ENCODE data around the gene CIZ1.

The CIZ1 gene

DNA sequence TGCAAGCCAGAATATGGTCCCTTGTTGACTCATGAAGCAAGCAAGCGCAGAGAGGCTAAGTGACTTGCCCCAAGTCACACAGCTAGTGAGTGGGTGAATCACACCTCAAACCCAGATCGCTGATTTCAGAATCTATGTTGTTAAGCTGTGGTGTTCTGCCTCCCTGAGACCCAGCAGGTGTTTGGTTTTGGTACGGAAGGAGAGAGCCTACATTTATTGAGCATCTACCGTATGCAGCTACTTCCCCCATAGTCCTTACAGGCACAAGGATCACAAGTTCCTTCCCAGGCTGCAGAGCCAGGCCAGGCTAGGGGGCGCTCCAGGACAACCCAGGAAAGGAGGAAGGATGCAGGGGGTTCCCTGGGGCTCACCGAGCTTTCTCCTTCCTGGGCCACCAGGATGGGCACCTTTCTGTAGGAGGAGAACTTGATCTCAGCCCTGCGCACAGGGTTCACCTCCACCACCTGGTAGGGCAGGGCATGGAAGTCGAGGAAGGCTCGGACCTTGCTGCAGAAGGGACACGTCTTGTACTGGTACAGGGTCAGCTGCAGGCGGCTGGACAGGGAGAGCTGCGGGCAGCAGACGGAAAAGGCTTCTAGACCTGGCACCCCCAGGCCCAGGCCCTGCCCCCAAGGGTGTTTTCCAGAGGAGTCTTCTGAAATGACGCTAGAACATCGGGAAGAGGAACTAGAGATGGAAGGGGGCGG is 66.3 kb downstream of the CIZ1 start:
- Histone ChIP-seq H3K4me3 (ENCODE audit: low read length) (no peak overlapping the region), H3K56ac (ENCODE audit: low read length) (no peak overlapping the region), H3K4ac (ENCODE audit: low read depth, low read length) (no peak overlapping the region), H3K23ac (ENCODE audit: low read length) (no peak overlapping the region), H3K79me1 (ENCODE audit: low read length) (peaks cover 10% of the 10 kb centered on the region), H3K9ac (ENCODE audit: low read length) (no peak overlapping the region), H3K36me3 (ENCODE audit: control insufficient read depth, insufficient read depth, low read length) (no peaks in the 10 kb centered on the region), H2BK15ac (replicated peaks; ENCODE audit: low read depth) (no peak overlapping the region), H4K5ac (ENCODE audit: low read length) (no peak overlapping the region), H3K27ac (ENCODE audit: low read depth, low read length) (no peak overlapping the region), H2AK5ac (ENCODE audit: low read length) (no peak overlapping the region), H2BK5ac (ENCODE audit: low read length) (no peak overlapping the region), H3K79me2 (ENCODE audit: control insufficient read depth, insufficient read depth, low read length) (peaks cover 16% of the 10 kb centered on the region), H3K18ac (ENCODE audit: low read length) (no peak overlapping the region), H3K4me1 (ENCODE audit: control insufficient read depth, low read depth, low read length) (no peaks in the 10 kb centered on the region), H2BK120ac (ENCODE audit: low read depth, low read length) (no peak overlapping the region), H3K27me3 (ENCODE audit: insufficient read depth, low read length, poor library complexity) (no peaks in the 10 kb centered on the region), H4K8ac (ENCODE audit: low read depth, low read length) (no peak overlapping the region), H3K4me2 (ENCODE audit: low read length) (no peak overlapping the region)
- DNase-seq, result peak; percentile 86
- WGBS (ENCODE audit: extremely low coverage, insufficient coverage, low lambda C conversion rate), result no CpG with 5 or more reads among the region's 16 CpGs

DNA sequence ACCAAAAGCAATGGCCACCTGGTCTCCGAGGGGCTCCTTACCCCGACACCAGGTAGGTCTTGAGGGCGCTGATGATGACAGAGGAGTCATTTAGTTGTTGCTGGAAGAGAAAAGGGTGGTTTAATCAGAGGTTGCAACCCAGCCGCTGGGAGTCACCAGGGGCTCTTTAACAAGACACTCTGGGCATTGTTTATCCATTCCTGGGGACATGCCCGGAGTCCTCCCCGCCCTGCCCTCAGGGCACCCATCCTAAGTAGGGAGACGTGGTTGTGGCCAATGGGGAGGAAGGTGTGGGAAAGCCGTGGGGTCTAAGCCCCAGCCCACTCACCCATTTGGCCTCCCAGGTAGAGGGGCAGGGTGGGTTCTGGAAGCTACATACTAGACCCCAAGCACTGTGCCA is 66.9 kb downstream of the CIZ1 start:
- DNase-seq, result no peak
- H3K36me3 ChIP-seq (ENCODE audit: control insufficient read depth, insufficient read depth, low read length), result no peaks in the 10 kb centered on the region
- no peak overlapping the region for H3K27ac ChIP-seq (ENCODE audit: low read depth, low read length)
- H3K23ac ChIP-seq (ENCODE audit: low read length), result no peak overlapping the region
- no peak overlapping the region for H3K18ac ChIP-seq (ENCODE audit: low read length)
- H2BK120ac ChIP-seq (ENCODE audit: low read depth, low read length), result no peak overlapping the region
- no peak overlapping the region for H3K4me3 ChIP-seq (ENCODE audit: low read length)
- no peak overlapping the region for H3K9ac ChIP-seq (ENCODE audit: low read length)
- H3K4ac ChIP-seq (ENCODE audit: low read depth, low read length), result no peak overlapping the region
- H3K79me2 ChIP-seq (ENCODE audit: control insufficient read depth, insufficient read depth, low read length), result peaks cover 16% of the 10 kb centered on the region
- no peak overlapping the region for H3K56ac ChIP-seq (ENCODE audit: low read length)
- no peak overlapping the region for H4K5ac ChIP-seq (ENCODE audit: low read length)
- no peaks in the 10 kb centered on the region for H3K27me3 ChIP-seq (ENCODE audit: insufficient read depth, low read length, poor library complexity)
- H2BK5ac ChIP-seq (ENCODE audit: low read length), result no peak overlapping the region
- H3K4me2 ChIP-seq (ENCODE audit: low read length), result no peak overlapping the region
- H3K4me1 ChIP-seq (ENCODE audit: control insufficient read depth, low read depth, low read length), result no peaks in the 10 kb centered on the region
- H2AK5ac ChIP-seq (ENCODE audit: low read length), result no peak overlapping the region
- peaks cover 10% of the 10 kb centered on the region for H3K79me1 ChIP-seq (ENCODE audit: low read length)
- no CpG with 5 or more reads among the region's 8 CpGs for WGBS (ENCODE audit: extremely low coverage, insufficient coverage, low lambda C conversion rate)
- no peak overlapping the region for H2BK15ac ChIP-seq (replicated peaks; ENCODE audit: low read depth)
- no peak overlapping the region for H4K8ac ChIP-seq (ENCODE audit: low read depth, low read length)

DNA sequence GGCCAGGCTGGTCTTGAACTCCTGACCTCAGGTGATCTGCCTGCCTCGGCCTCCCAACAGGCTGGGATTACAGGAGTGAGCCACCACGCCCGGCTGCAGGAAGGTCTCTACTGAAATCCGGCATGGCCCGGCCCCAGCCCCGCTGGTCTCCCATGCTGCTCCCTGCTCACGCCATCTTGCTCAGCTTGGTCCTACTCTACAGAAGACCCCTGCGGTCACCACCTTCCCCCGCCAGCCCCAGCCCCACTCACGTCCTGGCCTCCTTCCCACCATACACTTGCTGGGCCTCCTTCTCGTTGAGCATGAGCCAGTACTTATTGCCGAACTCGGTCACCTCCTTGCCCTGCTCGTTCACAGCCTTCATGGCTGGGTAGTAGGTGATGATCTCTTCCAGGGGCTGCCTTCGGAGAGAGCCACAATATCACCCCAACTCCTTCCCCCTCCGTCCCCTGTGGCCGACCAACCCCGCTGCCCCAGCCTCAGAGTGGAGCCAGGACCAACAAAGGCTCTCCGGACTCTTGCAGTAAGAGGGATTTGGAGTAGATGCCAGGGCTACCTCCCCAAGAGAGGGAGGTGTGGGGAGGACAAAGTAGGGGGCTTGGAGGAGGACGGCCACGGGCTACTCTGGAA is 67.8 kb downstream of the CIZ1 start:
- Histone ChIP-seq H3K4ac (ENCODE audit: low read depth, low read length) (no peak overlapping the region), H3K4me1 (ENCODE audit: control insufficient read depth, low read depth, low read length) (no peaks in the 10 kb centered on the region), H3K9ac (ENCODE audit: low read length) (no peak overlapping the region), H3K79me2 (ENCODE audit: control insufficient read depth, insufficient read depth, low read length) (peaks cover 16% of the 10 kb centered on the region), H3K56ac (ENCODE audit: low read length) (no peak overlapping the region), H2BK5ac (ENCODE audit: low read length) (no peak overlapping the region), H4K8ac (ENCODE audit: low read depth, low read length) (no peak overlapping the region), H4K5ac (ENCODE audit: low read length) (no peak overlapping the region), H3K4me2 (ENCODE audit: low read length) (no peak overlapping the region), H3K79me1 (ENCODE audit: low read length) (peaks cover 10% of the 10 kb centered on the region), H3K4me3 (ENCODE audit: low read length) (no peak overlapping the region), H3K27me3 (ENCODE audit: insufficient read depth, low read length, poor library complexity) (no peaks in the 10 kb centered on the region), H3K23ac (ENCODE audit: low read length) (no peak overlapping the region), H2AK5ac (ENCODE audit: low read length) (no peak overlapping the region), H3K36me3 (ENCODE audit: control insufficient read depth, insufficient read depth, low read length) (no peaks in the 10 kb centered on the region), H3K18ac (ENCODE audit: low read length) (no peak overlapping the region), H2BK120ac (ENCODE audit: low read depth, low read length) (no peak overlapping the region), H3K27ac (ENCODE audit: low read depth, low read length) (no peak overlapping the region), H2BK15ac (replicated peaks; ENCODE audit: low read depth) (no peak overlapping the region)
- no CpG with 5 or more reads among the region's 21 CpGs for WGBS (ENCODE audit: extremely low coverage, insufficient coverage, low lambda C conversion rate)
- no peak for DNase-seq

- Histone ChIP-seq H3K4me3 (ENCODE audit: low read length) (no peak overlapping the region), H2AK5ac (ENCODE audit: low read length) (no peak overlapping the region), H3K27ac (ENCODE audit: low read depth, low read length) (no peak overlapping the region), H3K4ac (ENCODE audit: low read depth, low read length) (no peak overlapping the region), H3K79me2 (ENCODE audit: control insufficient read depth, insufficient read depth, low read length) (peaks cover 16% of the 10 kb centered on the region), H3K27me3 (ENCODE audit: insufficient read depth, low read length, poor library complexity) (no peaks in the 10 kb centered on the region), H3K18ac (ENCODE audit: low read length) (no peak overlapping the region), H3K4me1 (ENCODE audit: control insufficient read depth, low read depth, low read length) (peaks cover 3% of the 10 kb centered on the region), H4K5ac (ENCODE audit: low read length) (no peak overlapping the region), H3K36me3 (ENCODE audit: control insufficient read depth, insufficient read depth, low read length) (no peaks in the 10 kb centered on the region), H3K56ac (ENCODE audit: low read length) (no peak overlapping the region), H4K8ac (ENCODE audit: low read depth, low read length) (no peak overlapping the region), H2BK5ac (ENCODE audit: low read length) (no peak overlapping the region), H3K4me2 (ENCODE audit: low read length) (no peak overlapping the region), H3K9ac (ENCODE audit: low read length) (no peak overlapping the region), H3K23ac (ENCODE audit: low read length) (no peak overlapping the region), H2BK15ac (replicated peaks; ENCODE audit: low read depth) (no peak overlapping the region), H3K79me1 (ENCODE audit: low read length) (peaks cover 10% of the 10 kb centered on the region), H2BK120ac (ENCODE audit: low read depth, low read length) (no peak overlapping the region)
- no peak for DNase-seq
- WGBS (ENCODE audit: extremely low coverage, insufficient coverage, low lambda C conversion rate), result no CpG with 5 or more reads among the region's 24 CpGs
Observed at GRCh38 chr9:128122809-128123175, 68.6 kb downstream of the CIZ1 start.

- H3K23ac ChIP-seq (ENCODE audit: low read length), result no peak overlapping the region
- H2BK15ac ChIP-seq (replicated peaks; ENCODE audit: low read depth), result no peak overlapping the region
- H4K8ac ChIP-seq (ENCODE audit: low read depth, low read length), result no peak overlapping the region
- H3K36me3 ChIP-seq (ENCODE audit: control insufficient read depth, insufficient read depth, low read length), result no peaks in the 10 kb centered on the region
- no peak overlapping the region for H3K4me3 ChIP-seq (ENCODE audit: low read length)
- peaks cover 13% of the 10 kb centered on the region for H3K79me2 ChIP-seq (ENCODE audit: control insufficient read depth, insufficient read depth, low read length)
- no peak overlapping the region for H4K5ac ChIP-seq (ENCODE audit: low read length)
- no peak overlapping the region for H3K9ac ChIP-seq (ENCODE audit: low read length)
- no peak for DNase-seq
- H3K56ac ChIP-seq (ENCODE audit: low read length), result no peak overlapping the region
- H3K18ac ChIP-seq (ENCODE audit: low read length), result no peak overlapping the region
- no peak overlapping the region for H2BK5ac ChIP-seq (ENCODE audit: low read length)
- no peak overlapping the region for H3K4me2 ChIP-seq (ENCODE audit: low read length)
- no peaks in the 10 kb centered on the region for H3K27me3 ChIP-seq (ENCODE audit: insufficient read depth, low read length, poor library complexity)
- H2AK5ac ChIP-seq (ENCODE audit: low read length), result no peak overlapping the region
- H3K79me1 ChIP-seq (ENCODE audit: low read length), result peaks cover 10% of the 10 kb centered on the region
- peaks cover 3% of the 10 kb centered on the region for H3K4me1 ChIP-seq (ENCODE audit: control insufficient read depth, low read depth, low read length)
- H3K27ac ChIP-seq (ENCODE audit: low read depth, low read length), result no peak overlapping the region
- H2BK120ac ChIP-seq (ENCODE audit: low read depth, low read length), result no peak overlapping the region
- no CpG with 5 or more reads among the region's 27 CpGs for WGBS (ENCODE audit: extremely low coverage, insufficient coverage, low lambda C conversion rate)
- H3K4ac ChIP-seq (ENCODE audit: low read depth, low read length), result no peak overlapping the region
Observed at GRCh38 chr9:128121924-128122808, 69.2 kb downstream of the CIZ1 start.
